GM19328 (cell line): ENCODE measurements around the gene SLC19A1.

ENCODE experiments used
- ATAC-seq: cut with Tn5 transposase; IDR thresholded peaks from one replicate; pipeline ENCODE4 v1.9.1; 2021; ENCODE audit warnings: mild to moderate bottlenecking, moderate library complexity; ENCODE audit not compliant: unreplicated experiment

Gene SLC19A1

DNA sequence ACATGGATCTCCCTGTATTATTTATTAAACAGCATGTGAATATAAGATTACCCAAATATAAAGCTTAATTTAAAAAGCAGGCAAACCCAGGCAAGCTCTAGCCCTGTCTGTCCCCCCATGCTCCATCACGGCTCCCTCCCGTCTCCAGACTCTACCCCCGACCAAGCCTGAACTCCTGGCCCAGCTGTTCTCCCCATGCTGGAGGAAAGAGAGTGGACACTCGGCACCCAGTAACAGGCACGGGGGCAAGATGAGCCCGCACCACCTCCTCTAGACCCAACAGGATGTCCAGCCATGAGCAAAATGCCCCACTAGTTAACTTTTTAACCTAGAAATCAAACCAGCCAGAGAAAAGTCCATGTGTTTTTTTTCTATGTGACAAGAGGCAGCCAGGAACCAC, 19.3 kb downstream of the SLC19A1 start:
- no peak for ATAC-seq

DNA sequence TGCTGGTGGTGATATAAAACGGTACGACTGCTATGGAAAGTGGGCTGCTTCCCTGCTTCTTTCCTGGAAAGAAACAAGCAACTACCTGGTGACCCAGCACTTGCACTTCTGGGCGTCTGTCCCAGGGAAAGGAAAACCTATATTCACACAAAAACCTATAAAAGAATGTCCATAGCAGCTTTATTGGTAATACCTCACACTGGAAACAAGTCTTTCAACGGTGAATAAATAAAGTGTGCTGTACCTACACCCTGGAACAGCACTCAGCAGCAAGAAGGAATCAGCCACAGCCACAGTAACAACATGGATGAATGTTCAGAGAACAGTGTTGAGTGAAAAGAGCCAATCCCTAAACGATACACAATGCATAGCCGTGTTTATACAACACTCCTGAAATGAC, 19.9 kb downstream of the SLC19A1 start:
- no peak for ATAC-seq

DNA sequence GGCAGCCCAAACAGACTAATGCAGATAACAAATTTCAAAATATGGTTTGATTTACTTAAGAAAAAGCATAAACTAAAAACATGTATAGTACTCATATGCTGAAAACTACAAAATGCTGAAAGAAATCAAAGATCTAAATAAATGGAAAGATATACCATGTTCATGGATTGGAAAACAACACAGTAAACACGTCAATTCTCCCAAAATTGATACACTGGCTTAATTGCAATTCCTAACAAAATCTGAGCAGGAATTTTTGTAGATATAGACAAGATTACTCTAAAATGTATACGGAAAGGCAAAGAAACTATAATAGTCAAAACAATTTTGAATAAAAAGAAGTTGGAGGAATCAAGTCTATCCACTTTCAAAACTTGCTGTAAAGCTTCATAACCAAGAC, 21.0 kb downstream of the SLC19A1 start:
- no peak for ATAC-seq

DNA sequence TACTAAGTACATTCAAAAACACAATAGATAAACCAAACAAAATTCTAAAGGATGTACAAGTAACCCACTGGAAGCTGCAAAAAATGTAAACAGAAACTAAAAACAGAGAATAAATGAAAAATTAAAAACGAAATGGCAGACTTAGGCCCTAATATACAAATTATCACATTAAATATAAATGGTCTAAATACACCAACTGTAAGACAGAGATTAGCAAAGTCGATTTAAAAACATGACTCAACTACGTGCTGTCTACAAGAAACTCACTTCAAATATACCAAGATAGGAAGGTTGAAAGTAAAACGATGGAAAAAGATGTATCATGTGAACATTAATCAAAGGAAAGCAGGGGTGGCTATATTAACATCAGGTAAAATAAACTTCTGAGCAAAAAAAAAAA, 23.1 kb downstream of the SLC19A1 start:
- ATAC-seq, result no peak

DNA sequence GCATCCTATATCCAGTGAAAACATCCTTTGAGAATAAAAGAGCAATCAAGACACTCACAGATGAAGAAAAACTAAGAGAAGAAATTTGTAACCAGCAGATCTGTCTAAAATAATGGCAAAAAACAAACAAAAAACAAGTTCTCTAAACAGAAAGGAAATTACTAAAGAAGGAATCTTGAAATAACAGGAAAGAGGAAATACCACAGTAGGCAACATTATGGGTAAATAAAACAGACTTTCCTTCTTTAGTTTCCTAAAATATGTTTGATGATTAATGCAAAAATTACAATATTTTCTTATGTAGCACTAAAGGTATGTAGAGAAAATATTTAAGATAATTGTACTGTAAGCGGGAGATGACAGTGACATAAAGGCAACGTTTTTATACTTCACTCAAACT, 23.5 kb downstream of the SLC19A1 start:
- ATAC-seq, result no peak

DNA sequence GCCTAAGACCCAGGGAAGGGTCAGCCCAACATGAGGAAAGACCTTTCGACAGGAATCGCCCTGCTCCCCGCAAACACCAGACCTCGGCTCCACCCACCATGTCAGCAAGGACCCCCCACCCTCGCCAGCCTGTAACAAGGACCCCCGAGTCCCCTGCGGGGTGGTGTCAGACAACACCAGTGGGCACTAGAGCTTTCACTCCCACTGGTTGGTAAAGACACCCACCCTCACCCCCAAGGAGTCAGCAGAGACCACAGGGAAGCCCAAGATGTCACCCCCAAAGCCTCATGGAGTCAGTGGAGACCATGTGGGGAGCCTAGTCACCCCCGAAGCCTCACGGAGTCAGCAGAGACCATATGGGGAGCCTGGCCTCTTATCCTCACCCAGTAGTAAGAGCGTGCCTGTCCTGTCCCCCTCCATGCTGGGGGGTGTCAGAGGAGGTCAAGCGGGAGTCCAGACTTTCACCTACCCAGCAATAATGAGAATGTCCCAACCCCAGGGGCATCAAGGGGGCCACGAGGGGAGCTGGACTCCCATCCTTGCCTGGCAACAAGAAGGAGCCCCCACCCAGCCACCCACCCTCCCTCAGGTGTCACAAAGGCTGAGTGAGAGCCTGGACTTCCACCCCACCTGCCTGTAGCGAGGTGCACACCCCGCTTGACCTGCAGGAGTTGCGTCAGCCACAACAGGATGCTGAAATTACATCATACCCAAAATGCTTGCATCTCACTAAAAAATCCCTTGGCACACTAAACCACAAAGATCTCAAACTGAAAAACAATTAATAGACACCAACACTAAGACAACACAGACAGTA, 24.8 kb downstream of the SLC19A1 start:
- ATAC-seq, result no peak

DNA sequence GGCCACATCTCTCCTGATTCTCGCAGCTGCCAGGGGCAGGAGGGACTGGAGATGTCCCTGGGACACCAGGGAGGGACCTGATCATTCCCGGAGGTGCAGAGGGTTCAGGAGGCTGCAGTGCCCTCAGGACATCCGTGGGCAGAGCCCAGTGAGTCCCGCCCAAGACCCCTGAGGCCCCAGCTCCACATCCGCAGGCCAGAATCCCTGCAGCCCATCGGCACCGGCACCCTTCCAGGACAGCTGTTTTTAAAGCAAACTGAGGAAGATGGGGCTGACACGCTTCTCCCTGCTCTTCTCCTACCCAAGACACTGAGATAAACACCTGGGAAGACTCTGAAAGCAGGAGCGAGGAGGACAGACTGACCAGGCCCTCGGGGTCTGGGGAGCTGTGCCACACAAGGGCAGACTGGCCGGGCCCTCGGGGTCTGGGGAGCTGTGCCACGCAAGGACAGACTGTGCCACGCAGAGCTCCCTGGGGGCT, 25.5 kb downstream of the SLC19A1 start:
- no peak for ATAC-seq

DNA sequence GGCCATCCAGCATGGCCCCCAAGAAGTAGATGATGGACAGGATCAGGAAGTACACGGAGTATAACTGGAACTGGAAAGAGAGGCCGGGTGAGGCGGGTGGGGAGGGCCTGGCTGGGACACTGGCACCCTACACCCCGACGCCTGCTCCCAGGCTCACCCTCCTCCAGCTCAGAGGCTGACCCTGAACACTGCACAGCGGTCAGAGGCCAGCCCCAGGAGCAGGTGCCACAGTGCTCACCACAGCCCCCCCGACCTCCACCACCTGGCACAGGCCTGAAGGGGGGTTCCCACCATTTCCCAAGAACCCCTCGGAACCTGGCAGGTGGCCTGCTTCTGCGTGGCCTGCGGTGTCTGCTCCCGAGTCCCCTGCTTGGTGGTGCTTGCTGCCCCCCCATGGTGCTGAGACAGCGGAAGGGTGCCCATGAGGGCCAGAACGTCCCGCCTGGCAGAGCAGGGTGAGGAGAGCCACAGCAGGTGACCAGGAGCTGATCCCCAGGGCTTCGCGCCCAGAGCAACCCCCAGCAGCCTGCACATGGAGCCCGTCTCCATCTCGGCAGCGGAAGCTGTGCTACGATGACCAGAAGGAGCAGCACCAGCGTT, 26.1 kb downstream of the SLC19A1 start:
- no peak for ATAC-seq

DNA sequence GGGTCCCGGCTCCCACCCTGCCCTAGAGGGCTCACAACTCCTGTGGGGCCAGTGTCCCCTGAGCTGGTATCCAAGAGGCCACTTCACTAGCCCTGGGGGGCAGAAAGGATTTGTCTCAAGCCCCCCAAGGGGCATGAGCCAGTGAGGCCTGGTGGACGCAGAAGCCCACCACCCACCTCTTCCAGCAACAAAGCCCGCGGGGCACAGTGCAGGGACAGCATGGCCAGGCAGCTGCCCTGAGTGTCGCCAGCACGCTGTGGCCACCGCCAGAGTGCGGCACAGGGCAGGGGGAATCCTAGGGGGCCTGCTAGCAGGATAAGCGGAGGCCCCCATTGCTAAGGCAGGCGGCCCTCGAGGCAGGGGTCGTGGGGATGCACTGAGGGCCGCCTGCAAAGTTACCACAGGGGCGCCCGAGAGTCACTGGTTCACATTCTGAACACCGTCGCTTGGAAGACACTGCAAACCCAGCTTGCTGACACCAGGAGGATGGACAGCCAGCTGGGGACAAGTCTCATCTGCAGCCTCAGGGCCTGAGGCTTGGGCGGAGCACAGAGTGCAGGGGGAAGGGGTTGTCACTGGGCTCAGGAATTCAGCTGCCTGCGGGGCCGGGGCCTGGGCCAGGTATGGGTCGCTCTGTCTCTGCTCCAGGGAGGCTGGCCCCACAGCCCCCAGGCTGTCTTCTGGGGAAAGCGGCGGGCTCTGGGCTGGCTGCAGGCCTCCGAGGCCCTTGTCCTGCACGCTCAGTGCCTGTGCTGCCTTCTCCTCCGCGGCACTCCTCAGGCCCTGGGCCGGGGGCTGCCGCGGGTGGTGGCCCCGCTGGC, 26.8 kb downstream of the SLC19A1 start:
- ATAC-seq, result no peak

DNA sequence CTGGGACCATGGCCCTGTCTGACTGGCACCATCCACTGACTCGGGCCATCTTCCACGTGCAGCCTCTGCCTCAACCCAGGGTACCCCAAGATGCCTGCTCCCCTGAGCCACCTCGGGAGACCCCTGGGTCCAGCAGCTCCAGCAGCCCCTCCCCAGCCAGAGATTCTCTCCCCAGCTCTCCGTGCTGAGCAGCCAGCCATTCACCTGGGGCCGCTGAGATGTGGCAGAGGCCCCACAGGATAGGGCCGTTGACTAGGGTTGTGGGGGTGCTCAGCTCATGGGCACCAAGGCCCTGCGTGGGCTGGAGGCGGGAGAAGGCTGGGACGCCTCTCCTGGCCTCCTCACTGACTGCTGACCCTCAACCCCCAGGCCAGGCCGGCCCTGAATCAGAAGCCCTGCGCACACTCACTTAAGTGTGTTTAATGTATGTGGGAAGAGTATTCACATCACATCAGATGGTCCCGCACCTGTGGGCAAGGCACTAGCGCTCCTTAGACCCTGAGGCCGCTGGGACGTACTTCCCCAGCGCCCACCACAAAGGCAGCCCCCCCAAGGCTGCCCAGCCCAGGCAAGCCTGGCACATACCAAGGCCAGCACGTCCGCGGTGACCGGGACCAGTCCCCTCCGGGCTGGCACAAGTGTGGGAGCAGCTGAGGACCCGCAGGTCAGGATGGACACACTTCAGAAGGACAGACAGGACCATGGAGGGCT, 27.8 kb downstream of the SLC19A1 start:
- no peak for ATAC-seq

DNA sequence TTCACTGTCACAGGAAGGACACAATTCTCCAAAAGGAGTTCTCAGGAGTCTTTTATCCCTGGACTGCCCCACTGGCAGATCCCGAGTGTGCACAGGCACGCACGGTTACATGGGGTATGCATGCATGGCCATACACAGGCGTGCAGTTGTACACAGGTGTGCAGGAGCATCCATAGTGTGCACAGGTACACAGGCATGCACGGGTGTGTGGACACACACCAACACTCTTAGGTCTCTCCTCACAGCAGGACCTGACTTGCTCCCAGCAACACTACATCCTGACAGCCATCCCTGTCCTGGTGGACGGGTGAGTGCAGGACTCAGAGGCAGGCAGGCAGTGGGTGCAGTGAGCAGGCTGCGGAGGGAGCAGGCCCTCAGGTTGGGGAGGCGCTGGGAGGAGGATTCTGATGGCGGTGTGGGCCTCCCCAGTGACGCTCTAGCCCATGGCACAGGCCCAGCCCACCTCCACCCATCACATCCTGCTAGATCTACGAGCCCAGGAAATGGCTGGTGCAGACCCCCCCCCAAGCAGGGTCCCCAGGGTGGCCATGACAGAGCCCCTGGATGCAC, 28.4 kb downstream of the SLC19A1 start:
- ATAC-seq, result no peak

DNA sequence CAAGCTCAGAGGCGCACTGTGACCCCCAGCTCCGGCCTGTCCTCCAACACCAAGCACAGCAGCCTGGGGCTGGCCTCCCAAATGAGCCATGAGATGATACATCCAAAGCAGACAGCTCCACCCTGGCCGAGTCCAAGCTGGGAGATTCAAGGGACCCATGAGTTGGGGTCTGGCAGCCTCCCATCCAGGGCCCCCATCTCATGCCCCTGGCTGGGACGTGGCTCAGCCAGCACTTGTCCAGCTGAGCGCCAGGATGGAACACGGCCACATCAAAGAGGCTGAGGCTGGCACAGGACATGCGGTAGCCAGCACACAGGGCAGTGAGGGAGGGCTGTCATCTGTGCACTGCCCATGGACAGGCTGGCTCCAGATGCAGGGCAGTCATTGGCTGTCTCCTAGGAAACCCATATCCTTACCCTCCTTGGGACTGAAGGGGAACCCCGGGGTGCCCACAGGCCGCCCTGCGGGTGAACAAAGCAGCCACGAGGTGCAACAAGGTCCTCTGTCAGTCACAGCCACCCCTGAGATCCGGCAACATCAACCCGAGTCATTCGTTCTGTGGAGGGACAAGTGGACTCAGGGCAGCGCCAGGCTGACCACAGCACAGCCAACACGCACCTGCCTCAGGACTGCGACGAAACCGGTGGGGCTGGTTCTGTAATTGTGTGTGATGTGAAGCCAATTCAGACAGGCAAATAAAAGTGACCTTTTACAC, 29.1 kb downstream of the SLC19A1 start:
- no peak for ATAC-seq

DNA sequence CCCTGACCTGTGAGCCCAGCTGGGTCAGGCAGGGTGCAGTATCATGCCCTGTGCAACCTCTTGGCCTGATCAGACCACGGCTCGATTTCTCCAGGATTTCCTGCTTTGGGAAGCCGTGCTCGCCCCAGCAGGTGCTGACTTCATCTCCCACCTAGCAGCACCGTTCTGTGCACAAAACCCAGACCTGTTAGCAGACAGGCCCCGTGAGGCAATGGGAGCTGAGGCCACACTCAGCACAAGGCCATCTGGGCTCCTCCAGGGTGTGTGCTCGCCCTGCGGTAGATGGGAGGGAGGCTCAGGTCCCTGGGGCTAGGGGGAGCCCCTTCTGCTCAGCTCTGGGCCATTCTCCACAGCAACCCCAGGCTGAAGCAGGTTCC, 29.6 kb downstream of the SLC19A1 start:
- ATAC-seq, result no peak

DNA sequence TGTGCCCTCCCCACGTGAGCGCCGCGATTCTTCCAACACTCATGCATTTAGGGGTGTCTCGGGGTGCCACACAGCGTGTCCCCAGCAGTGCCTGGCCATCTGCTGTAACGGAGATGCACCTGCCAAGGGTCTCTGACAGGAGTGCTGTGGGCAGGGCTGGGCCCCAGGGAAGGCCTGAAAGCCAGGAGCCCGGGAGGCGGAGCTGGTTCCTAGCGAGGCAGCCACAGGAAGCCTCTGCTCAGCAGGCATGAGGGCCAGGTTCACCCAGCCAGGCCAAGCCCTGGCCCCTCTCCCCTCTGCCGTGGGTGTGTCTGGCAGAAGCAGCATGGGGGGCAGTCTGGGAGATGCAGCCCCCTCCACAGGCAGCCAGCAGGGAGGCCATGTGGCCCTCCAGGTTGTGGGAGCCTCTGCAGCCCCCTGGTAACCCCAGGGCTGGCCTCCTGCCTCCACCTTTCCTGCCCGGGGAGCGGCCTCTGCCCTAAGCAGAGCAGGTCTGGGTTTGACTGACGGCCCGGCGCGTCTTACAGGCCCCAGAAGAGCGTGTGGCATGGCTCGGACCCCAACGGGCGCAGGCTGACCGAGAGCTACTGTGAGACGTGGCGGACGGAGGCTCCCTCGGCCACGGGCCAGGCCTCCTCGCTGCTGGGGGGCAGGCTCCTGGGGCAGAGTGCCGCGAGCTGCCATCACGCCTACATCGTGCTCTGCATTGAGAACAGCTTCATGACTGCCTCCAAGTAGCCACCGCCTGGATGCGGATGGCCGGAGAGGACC, 30.4 kb downstream of the SLC19A1 start:
- ATAC-seq, result no peak

DNA sequence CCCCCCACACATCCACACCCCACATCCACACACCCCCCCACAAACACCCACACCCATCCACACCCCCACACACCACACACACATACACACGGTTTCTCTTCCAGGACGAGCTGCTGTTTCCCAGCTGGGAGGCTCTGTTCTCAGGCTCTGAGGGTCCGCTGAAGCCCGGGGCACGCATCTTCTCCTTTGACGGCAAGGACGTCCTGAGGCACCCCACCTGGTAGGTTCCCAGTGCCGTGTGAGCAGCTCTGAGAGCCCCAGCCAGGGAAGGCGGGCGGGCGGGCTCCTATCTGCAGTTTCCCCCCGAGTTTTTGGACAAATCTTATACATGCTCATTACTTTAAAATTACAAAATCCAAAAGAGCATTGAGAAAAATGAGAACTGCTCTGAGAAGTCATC, 31.2 kb downstream of the SLC19A1 start:
- no peak for ATAC-seq

DNA sequence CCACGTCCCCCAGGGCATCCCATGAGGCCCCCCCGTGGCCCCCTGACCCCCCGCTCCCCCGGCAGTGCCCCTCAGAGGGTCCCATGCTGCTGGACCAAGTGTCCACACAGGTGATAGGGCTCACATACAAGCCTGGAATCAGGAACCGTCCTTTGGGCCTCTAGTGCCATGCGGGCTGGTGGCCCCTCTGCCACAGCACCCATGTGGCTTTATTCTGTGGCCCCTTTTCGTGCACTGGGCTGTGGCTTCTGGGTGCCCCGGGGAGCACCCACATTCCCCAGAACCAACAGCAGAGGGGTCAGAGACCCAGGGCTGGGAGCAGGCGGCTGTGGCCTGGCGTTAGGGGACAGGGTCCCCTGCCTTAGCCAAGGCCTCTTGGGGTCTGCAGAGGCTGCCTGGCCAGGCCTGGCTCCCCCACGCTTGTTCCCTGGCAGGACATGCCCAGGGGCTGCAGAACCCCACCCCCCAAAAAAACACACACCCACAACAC, 31.7 kb downstream of the SLC19A1 start:
- no peak for ATAC-seq

DNA sequence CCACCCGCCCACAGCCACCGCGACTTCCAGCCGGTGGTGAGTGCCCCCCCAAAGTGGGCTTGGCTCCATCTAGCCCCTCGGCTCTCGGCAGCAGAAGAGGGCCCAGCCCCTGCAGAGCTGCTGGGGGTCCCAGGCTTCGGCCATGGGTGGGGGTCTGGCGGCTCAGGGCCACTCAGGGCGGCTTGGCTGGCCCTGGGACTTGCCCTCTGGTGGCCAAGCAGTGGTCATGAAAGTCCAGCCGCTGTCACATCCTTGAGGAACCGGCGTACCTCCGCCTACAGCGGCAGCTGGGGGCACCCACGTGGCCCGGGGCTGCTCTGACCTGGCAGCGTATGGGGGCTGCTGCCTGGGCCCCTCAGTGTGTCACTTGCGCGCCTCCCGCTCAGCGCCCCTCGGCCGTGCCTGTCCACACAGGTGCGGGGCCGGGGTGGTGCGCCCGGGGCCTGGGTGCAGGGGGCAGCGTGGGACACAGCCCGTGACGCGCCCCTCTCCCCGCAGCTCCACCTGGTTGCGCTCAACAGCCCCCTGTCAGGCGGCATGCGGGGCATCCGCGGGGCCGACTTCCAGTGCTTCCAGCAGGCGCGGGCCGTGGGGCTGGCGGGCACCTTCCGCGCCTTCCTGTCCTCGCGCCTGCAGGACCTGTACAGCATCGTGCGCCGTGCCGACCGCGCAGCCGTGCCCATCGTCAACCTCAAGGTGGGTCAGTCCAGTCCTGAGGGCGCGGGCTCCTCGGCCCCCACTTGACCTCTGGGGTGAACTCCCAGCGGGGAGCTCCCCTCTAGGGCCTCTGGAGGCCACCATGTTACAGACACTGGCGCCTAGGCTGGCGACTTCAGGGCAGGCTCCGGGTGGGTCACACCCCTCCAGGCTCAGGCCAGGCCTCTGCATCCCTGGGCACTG, 32.4 kb downstream of the SLC19A1 start:
- ATAC-seq, result no peak
